CD8-positive, alpha-beta memory T cell (primary cell): ENCODE results near the gene PARD3. TPM values are rescaled to one million over a fixed set of nuclear protein-coding genes. Genes with fewer than 3 reads are reported as not detected.

Experiments used
- CTCF ChIA-PET: fragments of 350-600 bp; sonication (Branson Sonifier 250); formaldehyde crosslinking; loops from one replicate; lab custom pipeline; 2021; ENCODE audit warnings: antibody characterized with exemption; lab: Charles Lee
- POLR2A ChIA-PET: fragments of 350-600 bp; sonication (Branson Sonifier 250); formaldehyde crosslinking; loops from one replicate; lab custom pipeline; 2021; ENCODE audit warnings: antibody characterized with exemption; lab: Charles Lee
- DNase-seq, 5 donors: peaks; one replicate each; pipeline versions ENCODE4 v3.0.0 to v3.0.0-alpha.2; 2020 to 2022; ENCODE audit warnings: mixed read lengths in 1 of 5
- H3K27ac ChIP-seq: one replicate; pipeline ENCODE4 v1.7.0; 2013; ENCODE audit warnings: low read depth, mild to moderate bottlenecking, low read length, moderate library complexity
- H3K27me3 ChIP-seq: 2 replicates; pipeline ENCODE4 v1.7.0; 2013; ENCODE audit warnings: low read length, mild to moderate bottlenecking; ENCODE audit not compliant: insufficient read depth, poor library complexity, severe bottlenecking
- H3K36me3 ChIP-seq: 2 replicates; pipeline ENCODE4 v1.7.0; 2013; ENCODE audit warnings: mild to moderate bottlenecking, low read length, moderate library complexity; ENCODE audit not compliant: insufficient read depth
- H3K4me1 ChIP-seq: 2 replicates; pipeline ENCODE4 v1.7.0; 2013; ENCODE audit warnings: mild to moderate bottlenecking, low read length, moderate library complexity; ENCODE audit not compliant: insufficient read depth
- H3K4me3 ChIP-seq: 2 replicates; pipeline ENCODE4 v1.7.0; 2013; ENCODE audit warnings: mild to moderate bottlenecking, low read length
- H3K9me3 ChIP-seq: 2 replicates; pipeline ENCODE4 v1.7.0; 2013; ENCODE audit warnings: mild to moderate bottlenecking, low read length
- H3K27ac Mint-ChIP-seq, 8 donors: one replicate each; pipeline ENCODE4 v1.8.0; 2020 to 2021; ENCODE audit warnings: mixed read lengths in 8 of 8, mild to moderate bottlenecking in 6 of 8, inconsistent platforms in 3 of 8, moderate library complexity in 3 of 8
- H3K27me3 Mint-ChIP-seq, 2 donors: one replicate each; pipeline ENCODE4 v1.8.0; 2020 to 2021; ENCODE audit warnings: mixed read lengths in 2 of 2, mild to moderate bottlenecking in 1 of 2, moderate library complexity in 1 of 2
- H3K36me3 Mint-ChIP-seq, 3 donors: one replicate each; pipeline ENCODE4 v1.8.0; 2020 to 2021; ENCODE audit warnings: mixed read lengths in 3 of 3, inconsistent platforms in 1 of 3, mild to moderate bottlenecking in 1 of 3
- H3K4me1 Mint-ChIP-seq, 3 donors: one replicate each; pipeline ENCODE4 v1.8.0; 2020 to 2021; ENCODE audit warnings: mixed read lengths in 3 of 3, inconsistent platforms in 1 of 3, mild to moderate bottlenecking in 1 of 3
- H3K4me3 Mint-ChIP-seq, 7 donors: one replicate each; pipeline ENCODE4 v1.8.0; 2020 to 2021; ENCODE audit warnings: mixed read lengths in 7 of 7, mild to moderate bottlenecking in 6 of 7, moderate library complexity in 4 of 7, inconsistent platforms in 2 of 7
- H3K9me3 Mint-ChIP-seq, 5 donors: one replicate each; pipeline ENCODE4 v1.8.0; 2020 to 2022; ENCODE audit warnings: mixed read lengths in 5 of 5, mild to moderate bottlenecking in 3 of 5, moderate library complexity in 2 of 5, inconsistent platforms in 1 of 5
- polyA plus RNA-seq: library from polyadenylated mRNA; unstranded; fragments of 300-500 nt; fragmentation: Illumina TruSeq; gene quantifications from one replicate; pipeline ENCODE4 v1.2.3, GENCODE V29; 2021
- total RNA-seq, 2 experiments: library from RNA; stranded (reverse); gene quantifications; one replicate each; pipeline ENCODE4 v1.2.3, GENCODE V29; 2021

Gene PARD3
- total and polyA plus RNA-seq, 3 experiments from 2014 or later: 0.27 to 0.46 TPM; not detected in 1

- CTCF ChIA-PET: no interaction called here
- DNase-seq: no peak
- Mint-ChIP-seq H3K27me3 (no peaks in the 10 kb centered on the region), H3K36me3 (no peaks in the 10 kb centered on the region), H3K4me1 (no peaks in the 10 kb centered on the region), H3K4me3 (peak overlapping the region in 1 of 7 donors; percentile 59), H3K9me3 (no peaks in the 10 kb centered on the region), H3K27ac (no peak overlapping the region)
- POLR2A ChIA-PET: no interaction called here
- no peaks in the 10 kb centered on the region for H3K4me1 ChIP-seq
- no peaks in the 10 kb centered on the region for H3K36me3 ChIP-seq
- H3K27ac ChIP-seq: no peak overlapping the region
- H3K27me3 ChIP-seq: no peaks in the 10 kb centered on the region
- H3K9me3 ChIP-seq: no peaks in the 10 kb centered on the region
- no peak overlapping the region for H3K4me3 ChIP-seq
These were observed 275.4 kb downstream of the PARD3 start for GRCh38 chr10:34539533-34540315.

GRCh38 chr10:34538281-34538829 is 276.7 kb downstream of the PARD3 start:
- ChIA-PET CTCF (no interaction called here), POLR2A (no interaction called here)
- H3K9me3 Mint-ChIP-seq: no peaks in the 10 kb centered on the region
- Histone ChIP-seq H3K36me3 (no peaks in the 10 kb centered on the region), H3K9me3 (no peaks in the 10 kb centered on the region), H3K4me1 (no peaks in the 10 kb centered on the region), H3K4me3 (no peak overlapping the region), H3K27me3 (no peaks in the 10 kb centered on the region), H3K27ac (no peak overlapping the region)
- H3K4me3 Mint-ChIP-seq: no peak overlapping the region
- no peaks in the 10 kb centered on the region for H3K36me3 Mint-ChIP-seq
- no peak overlapping the region for H3K27ac Mint-ChIP-seq
- no peaks in the 10 kb centered on the region for H3K27me3 Mint-ChIP-seq
- no peaks in the 10 kb centered on the region for H3K4me1 Mint-ChIP-seq
- no peak for DNase-seq

DNA sequence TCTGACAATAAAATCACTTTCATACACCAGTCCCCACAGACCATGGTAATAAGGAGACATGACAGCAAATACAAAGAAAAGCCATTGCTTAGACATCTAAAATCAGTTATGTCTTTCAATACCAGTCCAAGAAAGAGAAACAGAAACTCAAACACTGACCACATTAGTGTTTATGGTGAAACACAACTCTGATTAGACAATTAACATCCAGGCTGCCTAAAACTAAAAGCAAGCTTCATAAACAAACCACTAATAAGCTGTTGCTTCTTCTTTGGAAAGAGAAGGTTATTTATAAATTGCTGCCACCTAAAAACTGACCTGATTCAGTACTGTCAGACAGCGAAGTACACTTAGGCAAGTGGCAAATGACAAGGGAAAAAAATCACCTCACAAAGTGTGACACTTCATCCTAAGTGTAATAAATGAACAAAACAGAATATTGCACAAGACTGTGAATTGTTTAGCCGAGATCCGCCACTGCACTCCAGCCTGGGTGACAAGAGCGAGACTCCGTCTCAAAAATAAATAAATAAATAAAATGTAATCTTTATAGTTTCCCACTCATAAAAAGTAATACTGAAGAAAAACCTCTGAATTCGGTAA is 277.4 kb downstream of the PARD3 start:
- Histone ChIP-seq H3K9me3 (no peaks in the 10 kb centered on the region), H3K36me3 (no peaks in the 10 kb centered on the region), H3K27ac (no peak overlapping the region), H3K27me3 (no peaks in the 10 kb centered on the region), H3K4me1 (no peaks in the 10 kb centered on the region), H3K4me3 (no peak overlapping the region)
- H3K36me3 Mint-ChIP-seq: no peaks in the 10 kb centered on the region
- H3K9me3 Mint-ChIP-seq: no peaks in the 10 kb centered on the region
- no peaks in the 10 kb centered on the region for H3K27me3 Mint-ChIP-seq
- CTCF ChIA-PET: no interaction called here
- no peak overlapping the region for H3K27ac Mint-ChIP-seq
- H3K4me3 Mint-ChIP-seq: no peak overlapping the region
- H3K4me1 Mint-ChIP-seq: no peaks in the 10 kb centered on the region
- no peak for DNase-seq
- POLR2A ChIA-PET: no interaction called here

GRCh38 chr10:34535872-34536271 is 279.2 kb downstream of the PARD3 start:
- no peaks in the 10 kb centered on the region for H3K36me3 ChIP-seq
- no peak overlapping the region for H3K27ac ChIP-seq
- Mint-ChIP-seq H3K27me3 (no peaks in the 10 kb centered on the region), H3K27ac (no peak overlapping the region), H3K4me1 (no peaks in the 10 kb centered on the region), H3K36me3 (no peaks in the 10 kb centered on the region), H3K9me3 (peaks cover 0 to 4% (median 0%) of the 10 kb centered on the region in 5 donors), H3K4me3 (no peak overlapping the region)
- H3K9me3 ChIP-seq: no peaks in the 10 kb centered on the region
- DNase-seq: no peak
- no peak overlapping the region for H3K4me3 ChIP-seq
- H3K27me3 ChIP-seq: no peaks in the 10 kb centered on the region
- ChIA-PET CTCF (no interaction called here), POLR2A (no interaction called here)
- no peaks in the 10 kb centered on the region for H3K4me1 ChIP-seq

GRCh38 chr10:34530778-34531177 is 284.3 kb downstream of the PARD3 start:
- no peaks in the 10 kb centered on the region for H3K9me3 ChIP-seq
- POLR2A ChIA-PET: no interaction called here
- CTCF ChIA-PET: no interaction called here

DNA sequence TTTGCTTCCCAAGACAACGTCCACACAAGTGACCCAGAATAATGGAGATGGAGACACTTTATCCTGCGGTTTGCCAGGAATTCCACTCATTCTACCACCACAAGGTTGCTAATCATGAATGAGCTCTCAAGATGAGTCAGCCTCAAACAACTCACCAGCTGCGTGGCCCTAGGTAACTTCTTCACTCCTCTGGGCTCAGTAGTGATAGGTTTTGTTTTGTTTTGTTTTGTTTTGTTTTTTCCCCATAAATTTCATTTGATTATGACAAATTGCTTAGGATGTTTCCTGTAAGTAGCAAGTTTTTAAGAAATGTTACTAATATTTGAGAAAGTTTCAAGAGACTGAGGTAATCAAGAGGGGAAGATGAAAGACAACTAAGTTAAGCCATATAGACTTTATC is 286.8 kb downstream of the PARD3 start:
- no peaks in the 10 kb centered on the region for H3K36me3 Mint-ChIP-seq
- Histone ChIP-seq H3K9me3 (no peaks in the 10 kb centered on the region), H3K27ac (no peak overlapping the region), H3K27me3 (no peaks in the 10 kb centered on the region), H3K4me1 (no peaks in the 10 kb centered on the region), H3K4me3 (no peak overlapping the region), H3K36me3 (no peaks in the 10 kb centered on the region)
- no peaks in the 10 kb centered on the region for H3K27me3 Mint-ChIP-seq
- peaks cover 0 to 4% (median 0%) of the 10 kb centered on the region in 5 donors for H3K9me3 Mint-ChIP-seq
- CTCF ChIA-PET: no interaction called here
- no peak for DNase-seq
- POLR2A ChIA-PET: no interaction called here
- H3K27ac Mint-ChIP-seq: no peak overlapping the region
- no peaks in the 10 kb centered on the region for H3K4me1 Mint-ChIP-seq
- no peak overlapping the region for H3K4me3 Mint-ChIP-seq

More at GRCh38 chr10:34530778-34531177, 284.3 kb downstream of the PARD3 start:
- Histone ChIP-seq H3K36me3 (no peaks in the 10 kb centered on the region), H3K27me3 (no peaks in the 10 kb centered on the region), H3K27ac (no peak overlapping the region), H3K4me1 (no peaks in the 10 kb centered on the region), H3K4me3 (no peak overlapping the region)
- Mint-ChIP-seq H3K27me3 (no peaks in the 10 kb centered on the region), H3K4me1 (no peaks in the 10 kb centered on the region), H3K9me3 (peaks cover 0 to 4% (median 0%) of the 10 kb centered on the region in 5 donors), H3K4me3 (no peak overlapping the region), H3K36me3 (no peaks in the 10 kb centered on the region), H3K27ac (no peak overlapping the region)
- no peak for DNase-seq

DNA sequence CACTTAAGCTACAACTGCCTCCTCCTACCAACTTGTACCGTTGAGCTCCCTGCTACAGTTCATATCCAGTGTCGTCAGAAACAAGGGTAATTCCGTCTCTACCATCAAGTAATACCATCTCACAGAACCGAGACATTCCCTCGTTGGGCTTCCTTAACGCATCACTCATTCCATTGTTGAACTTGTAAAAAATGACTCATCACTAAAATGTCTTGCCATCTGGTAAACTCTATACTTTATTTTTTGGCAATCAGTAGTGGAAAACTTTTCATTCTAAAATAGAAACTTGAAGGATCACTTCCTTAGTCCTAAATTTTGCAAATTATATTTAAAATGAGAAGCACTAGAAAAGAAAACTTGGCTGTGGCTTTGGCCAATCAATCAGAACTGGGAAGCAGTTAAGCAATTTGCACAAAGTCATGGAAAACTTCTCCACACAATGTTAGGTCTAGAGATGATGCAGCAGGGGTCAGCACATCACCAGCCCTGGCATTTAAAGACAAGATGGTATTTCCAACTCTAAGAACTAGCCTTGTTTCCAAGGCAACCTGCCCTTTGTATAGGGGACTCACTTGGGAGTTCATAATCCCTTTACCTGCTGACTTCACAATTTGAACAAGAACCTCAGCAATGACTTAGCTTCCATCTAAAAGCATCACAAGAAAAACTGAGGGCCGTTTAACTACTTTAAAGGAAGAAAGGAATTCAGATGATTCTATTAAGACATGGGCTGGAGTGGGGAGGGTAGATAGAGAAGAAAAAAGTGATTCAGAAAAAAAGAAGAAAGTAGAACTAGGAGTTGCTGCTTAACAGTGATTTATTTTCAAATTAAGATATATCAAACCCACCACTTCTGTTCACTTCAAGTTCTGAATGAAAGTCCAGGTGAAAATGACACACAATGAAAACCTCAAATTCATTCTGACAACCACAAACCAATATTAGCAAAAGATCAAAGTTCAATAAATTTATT is 288.1 kb downstream of the PARD3 start:
- H3K4me3 Mint-ChIP-seq: no peak overlapping the region
- CTCF ChIA-PET: no interaction called here
- H3K27me3 ChIP-seq: no peaks in the 10 kb centered on the region
- H3K27me3 Mint-ChIP-seq: no peaks in the 10 kb centered on the region
- H3K4me1 Mint-ChIP-seq: no peaks in the 10 kb centered on the region
- no peaks in the 10 kb centered on the region for H3K9me3 ChIP-seq
- no peaks in the 10 kb centered on the region for H3K4me1 ChIP-seq
- no peaks in the 10 kb centered on the region for H3K36me3 ChIP-seq
- POLR2A ChIA-PET: no interaction called here
- H3K36me3 Mint-ChIP-seq: no peaks in the 10 kb centered on the region
- peaks cover 0 to 4% (median 0%) of the 10 kb centered on the region in 5 donors for H3K9me3 Mint-ChIP-seq
- H3K4me3 ChIP-seq: no peak overlapping the region
- no peak for DNase-seq
- no peak overlapping the region for H3K27ac Mint-ChIP-seq
- no peak overlapping the region for H3K27ac ChIP-seq
